Peyer's patch (tissue), 4 donors: Measurements from ENCODE around the gene DENND4B. TPM values are rescaled to one million over a fixed set of nuclear protein-coding genes. Genes with fewer than 3 reads are reported as not detected.

Experiments used
- DNase-seq, 3 donors: peaks; one replicate each; pipeline ENCODE4 v3.0.0-alpha.2; 2017 to 2019
- H3K27ac ChIP-seq, 4 donors: fragments of 200-600 bp; sonication (generic); one replicate each; pipeline ENCODE4 v1.5.1; 2016 to 2019
- H3K27me3 ChIP-seq, 2 donors: fragments of 200-600 bp; sonication (generic); one replicate each; pipeline ENCODE4 v1.5.1; 2019
- H3K36me3 ChIP-seq, 3 donors: fragments of 200-600 bp; sonication (generic); one replicate each; pipeline ENCODE4 v1.5.1; 2016 to 2019
- H3K4me1 ChIP-seq, 4 donors: fragments of 200-600 bp; sonication (generic); one replicate each; pipeline ENCODE4 v1.5.1; 2016 to 2019
- H3K4me3 ChIP-seq, 4 donors: fragments of 200-600 bp; sonication (generic); 1 replicate in 3 of 4; 2 replicates in 1 of 4; pipeline ENCODE4 v1.5.1; 2016 to 2019; ENCODE audit warnings: mild to moderate bottlenecking in 1 of 4
- H3K9me3 ChIP-seq, 4 donors: fragments of 200-600 bp; sonication (generic); one replicate each; pipeline ENCODE4 v1.5.1; 2016 to 2019; ENCODE audit warnings: mild to moderate bottlenecking in 1 of 4
- CTCF ChIP-seq, 6 experiments: fragments of 450-650 bp in 4 of 6; fragments of 200-600 bp in 2 of 6; sonication (generic) in 1 of 6; IDR thresholded peaks; one replicate each; pipeline ENCODE4 v1.5.1; 2017 to 2019; ENCODE audit warnings: antibody characterized with exemption in 6 of 6, mild to moderate bottlenecking in 3 of 6, moderate library complexity in 1 of 6
- POLR2A ChIP-seq, 2 donors: fragments of 450-650 bp; IDR thresholded peaks; one replicate each; pipeline ENCODE4 v1.5.1; 2017; ENCODE audit warnings: antibody characterized with exemption in 2 of 2, mild to moderate bottlenecking in 2 of 2, moderate library complexity in 2 of 2
- total RNA-seq, 4 donors: library from RNA; depleted of rRNA; stranded (reverse); fragments of >200 nt; gene quantifications; one replicate each; pipeline ENCODE4 v1.1.0, GENCODE V29; 2016

DENND4B gene
- total RNA-seq, 4 donors from 2014 or later = 48.2 to 130 (median 91.6) TPM

DNA sequence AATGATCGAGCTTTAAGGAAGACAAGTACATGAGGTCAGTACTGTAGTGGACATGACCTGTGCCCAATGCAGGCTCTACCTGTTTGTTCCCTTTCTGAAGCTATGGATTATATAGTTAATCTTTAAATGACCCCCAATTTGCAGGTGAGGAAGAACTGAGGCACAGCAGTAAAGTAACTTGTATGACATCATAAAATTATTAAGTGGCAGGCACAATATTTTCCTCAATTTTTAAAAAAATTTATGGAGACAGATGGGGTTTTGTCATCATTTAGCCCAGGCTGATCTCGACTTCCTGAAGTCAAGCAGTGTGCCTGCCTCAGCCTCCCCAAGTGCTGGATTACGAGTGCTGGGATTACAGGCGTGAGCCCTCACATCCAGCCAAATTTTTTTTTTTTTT, 20.1 kb downstream of the DENND4B start:
- Histone ChIP-seq H3K27ac (no peak overlapping the region), H3K9me3 (no peaks in the 10 kb centered on the region), H3K27me3 (no peaks in the 10 kb centered on the region), H3K36me3 (peaks cover 0 to 11% (median 0%) of the 10 kb centered on the region in 3 donors), H3K4me3 (no peak overlapping the region), H3K4me1 (peaks cover 0 to 15% (median 3%) of the 10 kb centered on the region in 4 donors)
- no peak for TF ChIP-seq CTCF (IDR thresholded peaks at IDR 0.05)
- no peak for TF ChIP-seq POLR2A (IDR thresholded peaks at IDR 0.05)
- DNase-seq = no peak

- peaks cover 0 to 3% (median 0%) of the 10 kb centered on the region in 3 donors for H3K36me3 ChIP-seq
- no peaks in the 10 kb centered on the region for H3K9me3 ChIP-seq
- peak; percentile 98 to 100 (median 99) for DNase-seq
- TF ChIP-seq CTCF (IDR thresholded peaks at IDR 0.05) (peak in 1 of 6 experiments; percentile 3), POLR2A (IDR thresholded peaks at IDR 0.05) (peak in 1 of 2 donors; percentile 17)
- H3K4me1 ChIP-seq = peaks cover 0 to 33% (median 9%) of the 10 kb centered on the region in 4 donors
- H3K27me3 ChIP-seq = no peaks in the 10 kb centered on the region
- peak within 1 kb of the TSS; percentile 88 to 97 (median 88) for H3K27ac ChIP-seq
- peak within 1 kb of the TSS; percentile 80 to 92 (median 83) for H3K4me3 ChIP-seq
Observed at GRCh38 chr1:153922972-153923925, 23.3 kb downstream of the DENND4B start, which contains the start of gene GATAD2B. TSS of gene GATAD2B (minus strand) at chr1:153922972. CDS start at chr1:153828347, 94,625 bp downstream.

DNA sequence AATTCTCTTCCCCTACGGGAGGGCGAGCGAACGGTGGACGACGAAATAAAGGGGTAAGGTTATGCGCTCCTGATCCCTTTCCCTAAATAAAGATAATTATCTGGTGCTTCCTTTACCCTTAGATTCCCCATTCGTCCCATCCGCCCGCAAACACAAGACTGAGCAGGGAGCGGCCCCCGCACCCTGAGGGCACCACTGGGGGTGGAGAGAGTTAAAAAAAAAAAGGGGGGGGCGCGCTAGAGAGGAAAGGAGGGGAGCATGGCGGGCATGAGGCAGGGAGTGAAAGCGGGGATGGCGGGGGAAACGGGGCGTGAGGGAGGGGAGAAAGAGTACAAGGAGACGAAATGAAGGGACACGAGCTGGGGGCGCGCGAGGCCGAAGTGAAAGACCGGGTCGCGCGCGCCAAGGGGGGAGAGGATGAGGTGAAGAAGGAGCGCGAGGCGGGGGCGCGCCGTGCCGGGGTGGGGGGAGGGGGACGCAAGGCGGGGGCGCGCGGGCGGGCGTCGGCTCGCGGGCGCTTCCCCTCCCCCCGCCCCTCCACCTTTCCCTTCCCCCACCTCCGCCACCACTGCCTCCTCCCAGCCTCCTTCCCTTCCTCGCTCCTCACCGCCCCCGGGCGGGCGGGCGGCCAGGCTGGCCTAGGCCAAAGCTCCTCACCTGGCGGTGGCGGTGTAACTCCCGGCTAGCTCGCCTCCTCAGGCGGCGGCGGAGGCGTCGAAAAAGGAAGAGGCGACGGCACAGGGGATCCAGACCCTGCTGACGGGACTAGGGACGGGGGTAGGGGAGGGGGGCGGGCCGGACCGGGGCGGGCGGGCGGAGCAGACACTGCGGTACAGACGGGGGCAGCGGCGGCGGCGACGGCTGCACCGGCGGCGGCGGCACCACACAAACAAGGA, 24.2 kb downstream of the DENND4B start:
- H3K4me3 ChIP-seq = peak overlapping the region; percentile 80 to 92 (median 83)
- TF ChIP-seq POLR2A (IDR thresholded peaks at IDR 0.05) (no peak), CTCF (IDR thresholded peaks at IDR 0.05) (peak in 2 of 6 experiments; percentile 15 to 17)
- H3K27ac ChIP-seq = peak overlapping the region; percentile 88 to 97 (median 88)
- DNase-seq = peak in 2 of 3 donors; percentile 63 to 75
- H3K36me3 ChIP-seq = peaks cover 0 to 3% (median 0%) of the 10 kb centered on the region in 3 donors
- no peaks in the 10 kb centered on the region for H3K27me3 ChIP-seq
- H3K9me3 ChIP-seq = no peaks in the 10 kb centered on the region
- peaks cover 0 to 33% (median 9%) of the 10 kb centered on the region in 4 donors for H3K4me1 ChIP-seq

DNA sequence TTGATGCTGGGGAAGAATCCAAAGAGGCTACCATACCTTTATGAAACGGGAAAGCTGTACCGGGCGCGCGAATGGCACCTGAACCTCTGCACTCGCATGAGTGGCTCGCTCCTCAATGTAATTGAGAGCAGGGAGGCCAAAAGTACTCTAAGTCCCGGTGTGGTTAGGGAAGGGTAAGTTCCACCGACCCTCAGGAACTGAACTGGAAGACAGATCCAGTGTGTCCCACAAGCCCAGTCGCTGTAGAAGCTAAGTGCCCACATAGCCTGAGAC, 24.8 kb downstream of the DENND4B start:
- no peak for TF ChIP-seq CTCF (IDR thresholded peaks at IDR 0.05)
- TF ChIP-seq POLR2A (IDR thresholded peaks at IDR 0.05) = no peak
- H3K27me3 ChIP-seq = no peaks in the 10 kb centered on the region
- peak overlapping the region; percentile 88 to 97 (median 88) for H3K27ac ChIP-seq
- DNase-seq = no peak
- peaks cover 0 to 33% (median 9%) of the 10 kb centered on the region in 4 donors for H3K4me1 ChIP-seq
- peaks cover 0 to 3% (median 0%) of the 10 kb centered on the region in 3 donors for H3K36me3 ChIP-seq
- H3K9me3 ChIP-seq = no peaks in the 10 kb centered on the region
- peak overlapping the region; percentile 80 to 92 (median 83) for H3K4me3 ChIP-seq

DNA sequence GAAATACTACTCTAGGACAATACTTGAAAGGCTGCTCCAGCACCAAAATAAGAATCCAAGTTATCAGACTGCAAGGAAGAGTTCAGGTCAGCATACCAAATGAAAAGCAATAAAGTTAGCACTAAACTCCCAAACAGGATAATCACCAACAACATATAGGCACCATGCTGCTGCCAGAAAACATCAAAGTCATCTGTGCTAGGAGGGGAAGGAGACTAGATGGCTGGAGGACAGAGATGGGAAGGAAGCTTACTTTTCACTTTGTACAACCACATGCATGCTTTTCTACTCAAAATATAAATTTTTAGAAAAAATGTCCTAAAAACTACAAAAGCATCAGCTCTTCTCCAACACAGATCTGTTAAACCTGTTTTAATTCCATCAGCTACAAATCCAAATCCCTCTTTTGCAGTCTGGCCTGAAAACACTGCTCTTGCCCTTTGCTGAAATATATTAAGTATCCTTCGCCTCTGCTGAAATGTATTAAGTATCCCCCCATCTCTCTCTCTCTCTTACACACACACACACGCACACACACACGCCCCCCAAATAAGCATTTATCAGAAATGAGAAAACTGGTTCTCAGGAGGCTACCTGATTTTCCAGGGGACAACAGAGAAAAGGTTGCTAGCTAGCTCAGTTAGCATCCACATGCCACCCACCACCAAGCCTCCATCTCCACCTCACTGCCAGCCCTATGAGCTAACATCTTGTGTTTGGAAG, 25.3 kb downstream of the DENND4B start:
- H3K4me1 ChIP-seq = peaks cover 0 to 34% (median 9%) of the 10 kb centered on the region in 4 donors

More for the DNA sequence above, 25.3 kb downstream of the DENND4B start:
- Histone ChIP-seq H3K9me3 (no peaks in the 10 kb centered on the region), H3K27me3 (no peaks in the 10 kb centered on the region), H3K36me3 (peaks cover 0 to 3% (median 0%) of the 10 kb centered on the region in 3 donors), H3K27ac (peak overlapping the region in 2 of 4 donors; percentile 88 to 97), H3K4me3 (peak overlapping the region; percentile 80 to 92 (median 83))
- DNase-seq = no peak
- TF ChIP-seq POLR2A (IDR thresholded peaks at IDR 0.05) = no peak
- no peak for TF ChIP-seq CTCF (IDR thresholded peaks at IDR 0.05)
